HepG2 (cell line): ENCODE data around the gene NRP1. TPM values are rescaled to one million over a fixed set of nuclear protein-coding genes. Genes with fewer than 3 reads are reported as not detected.

Experiments
- ATAC-seq: fragments of 200-7000 bp; cut with Tn5 transposase; 3 replicates; pipeline ENCODE4 v1.9.1; 2020; ENCODE audit warnings: mild to moderate bottlenecking, moderate library complexity
- BruUV-seq: library from RNA; stranded (reverse); fragments of 400-500 nt; replicated peaks from 2 replicates; lab custom pipeline; 2021; lab: Mats Ljungman, UMichigan
- CTCF ChIA-PET: fragments of 300-600 bp; formaldehyde crosslinking; extraction: SDS; loops from one replicate; lab custom pipeline; 2021; ENCODE audit warnings: low total read pairs, inconsistent platforms, low intra/inter-chr PET ratio; lab: Yijun Ruan, JAX
- POLR2A ChIA-PET: fragments of 350-600 bp; sonication (Branson Sonifier 250); formaldehyde crosslinking; loops from one replicate; lab custom pipeline; 2020; ENCODE audit warnings: antibody characterized with exemption, inconsistent platforms; lab: Yijun Ruan, JAX
- DNase-seq: peaks from one replicate; pipeline ENCODE4 v3.0.0-alpha.2; 2015; ENCODE audit warnings: low spot score
- FAIRE-seq: peaks from 3 replicates; lab custom pipeline; 2011; peaks lifted over from hg19 to GRCh38; lab: Jason Lieb, UNC
- H2AFZ ChIP-seq: one replicate; pipeline ENCODE4 v1.6.1; 2011; ENCODE audit warnings: low read length, inconsistent platforms
- H3K27ac ChIP-seq: fragments of 300-600 bp; 3 replicates; pipeline ENCODE4 v1.8.0; 2011; ENCODE audit warnings: mixed run types, mild to moderate bottlenecking, mixed read lengths, low read length, inconsistent platforms; ENCODE audit not compliant: insufficient read depth; ENCODE audit errors: extremely low read length
- H3K27me3 ChIP-seq, 2 experiments: fragments of 200-600 bp in 1 of 2; 2 replicates in 1 of 2; 3 replicates in 1 of 2; pipeline versions ENCODE4 v1.6.0 to v1.8.0; 2011; ENCODE audit warnings: low read length in 2 of 2, mild to moderate bottlenecking in 2 of 2, moderate library complexity in 2 of 2, inconsistent platforms in 1 of 2; ENCODE audit not compliant: insufficient read depth in 2 of 2, control insufficient read depth in 1 of 2
- H3K36me3 ChIP-seq, 2 experiments: fragments of 200-600 bp in 1 of 2; replicated peaks in 1 of 2; 2 replicates in 1 of 2; 3 replicates in 1 of 2; pipeline versions ENCODE4 v1.5.1 to v1.8.0; 2011; ENCODE audit warnings: low read length in 2 of 2, inconsistent platforms in 1 of 2; ENCODE audit not compliant: insufficient read depth in 2 of 2, control insufficient read depth in 1 of 2
- H3K4me1 ChIP-seq: 2 replicates; pipeline ENCODE4 v1.5.1; 2012; ENCODE audit warnings: low read length, inconsistent platforms; ENCODE audit not compliant: insufficient read depth
- H3K4me2 ChIP-seq: 2 replicates; pipeline ENCODE4 v1.6.0; 2011; ENCODE audit warnings: low read depth, low read length, inconsistent platforms
- H3K4me3 ChIP-seq, 3 experiments: fragments of 200-600 bp in 1 of 3; sonication (generic), shearing (Covaris generic) in 1 of 3; replicated peaks in 1 of 3; 2 replicates each; pipeline ENCODE4 v1.5.1; 2011 to 2016; ENCODE audit warnings: low read length in 3 of 3, inconsistent platforms in 2 of 3, low read depth in 2 of 3, mild to moderate bottlenecking in 2 of 3, control low read depth in 1 of 3, mixed read lengths in 1 of 3; ENCODE audit not compliant: insufficient read depth in 1 of 3
- H3K79me2 ChIP-seq: one replicate; pipeline ENCODE4 v1.6.1; 2011; ENCODE audit warnings: low read length, inconsistent platforms; ENCODE audit not compliant: insufficient read depth
- H3K9ac ChIP-seq: 2 replicates; pipeline ENCODE4 v1.6.0; 2011; ENCODE audit warnings: mild to moderate bottlenecking, low read depth, low read length, inconsistent platforms; ENCODE audit not compliant: insufficient read depth
- H3K9me3 ChIP-seq: 2 replicates; pipeline ENCODE4 v1.5.1; 2012; ENCODE audit warnings: mild to moderate bottlenecking, low read length
- H4K20me1 ChIP-seq: 2 replicates; pipeline ENCODE4 v1.6.0; 2011; ENCODE audit warnings: inconsistent platforms, mild to moderate bottlenecking, low read length, moderate library complexity; ENCODE audit not compliant: insufficient read depth
- FOSL1 ChIP-seq: sonication (generic); formaldehyde crosslinking; IDR thresholded peaks from 2 replicates; pipeline ENCODE4 v1.9.0; 2021; ENCODE audit warnings: missing genetic modification reagents, borderline replicate concordance
- MAF1 ChIP-seq: sonication (generic); formaldehyde crosslinking; IDR thresholded peaks from 2 replicates; pipeline ENCODE4 v1.5.0; 2020; ENCODE audit warnings: missing genetic modification reagents, borderline replicate concordance
- MAFF ChIP-seq: IDR thresholded peaks from 2 replicates; pipeline ENCODE4 v1.6.1; 2011; ENCODE audit warnings: low read depth, low read length, improper control_type of control experiment
- MIER3 ChIP-seq: IDR thresholded peaks from 2 replicates; pipeline ENCODE4 v1.6.1; 2016; ENCODE audit warnings: missing compliant biosample characterization, borderline replicate concordance
- SETDB1 ChIP-seq: sonication (generic); formaldehyde crosslinking; IDR thresholded peaks from 2 replicates; pipeline ENCODE4 v1.5.1; 2020; ENCODE audit warnings: missing genetic modification reagents, mild to moderate bottlenecking, borderline replicate concordance
- TCF7 ChIP-seq: sonication (generic); IDR thresholded peaks from 2 replicates; pipeline ENCODE4 v1.6.1; 2016; ENCODE audit warnings: antibody characterized with exemption, low read depth
- ZNF235 ChIP-seq: sonication (generic); formaldehyde crosslinking; IDR thresholded peaks from 2 replicates; pipeline ENCODE4 v1.8.1; 2023; ENCODE audit warnings: mild to moderate bottlenecking, missing genetic modification reagents, borderline replicate concordance
- ZNF598 ChIP-seq: sonication (generic); formaldehyde crosslinking; IDR thresholded peaks from 2 replicates; pipeline ENCODE4 v1.5.1; 2020; ENCODE audit warnings: mild to moderate bottlenecking, missing genetic modification reagents, borderline replicate concordance
- ZNF674 ChIP-seq: sonication (generic); formaldehyde crosslinking; IDR thresholded peaks from 2 replicates; pipeline ENCODE4 v1.5.0; 2020; ENCODE audit warnings: low read depth, mild to moderate bottlenecking, missing genetic modification reagents
- ZNF772 ChIP-seq: sonication (generic); formaldehyde crosslinking; IDR thresholded peaks from 2 replicates; pipeline ENCODE4 v1.5.0; 2020; ENCODE audit warnings: mild to moderate bottlenecking, missing genetic modification reagents
- WGBS: methylation state at CpG from one replicate; pipeline ENCODE4 v1.1.6; 2017; ENCODE audit warnings: low lambda C conversion rate; 5-methylcytosine and 5-hydroxymethylcytosine counted together
- in situ Hi-C: cut with HindIII; loops from 2 replicates; pipeline ENCODE4 v1.10.0; 2017; ENCODE audit warnings: low pct_unique_long_range_greater_than_20kb; ENCODE audit not compliant: extremely low pct_ligation_motif_present
- intact Hi-C: fragments of 100-400 bp; cut with micrococcal nuclease; formaldehyde crosslinking; loops from one replicate; pipeline ENCODE4 v1.10.0; 2022; ENCODE audit not compliant: unreplicated experiment
- polyA plus RNA-seq, 8 experiments: library from polyadenylated mRNA; depleted of rRNA in 3 of 8; stranded (reverse) in 7 of 8; unstranded in 1 of 8; fragments of >200 nt; fragmentation: Illumina TruSeq in 4 of 8; extraction: Trizol in 4 of 8; gene quantifications; 2 replicates each; pipeline versions ENCODE4 v1.2.1 to v1.2.3, GENCODE V29; 2011 to 2016; ENCODE audit warnings: low read depth in 4 of 8, missing spikeins in 1 of 8, mixed read lengths in 1 of 8; ENCODE audit not compliant: insufficient read depth in 1 of 8
- total RNA-seq, 5 experiments: library from RNA; depleted of rRNA; stranded (reverse); fragments of >200 nt; fragmentation: Illumina TruSeq; extraction: Trizol; gene quantifications; 2 replicates each; pipeline ENCODE4 v1.2.3, GENCODE V29; 2016; ENCODE audit warnings: low read depth in 1 of 5
- TF ChIP-seq, protein P1 (sequence below): sonication (generic); formaldehyde crosslinking; IDR thresholded peaks from 2 replicates; pipeline ENCODE4 v1.4.0; 2020; ENCODE audit warnings: mild to moderate bottlenecking, low read depth, missing genetic modification reagents
- TF ChIP-seq, protein P2 (sequence below): sonication (generic); formaldehyde crosslinking; IDR thresholded peaks from 2 replicates; pipeline ENCODE4 v1.9.0; 2021; ENCODE audit warnings: missing genetic modification reagents, mild to moderate bottlenecking, borderline replicate concordance

The NRP1 gene
- total and polyA plus RNA-seq, 2 of the 13 experiments (the other 11 are each of a cell fraction or from before 2014, with no cell fraction given), result 5.3 to 5.8 TPM

DNA sequence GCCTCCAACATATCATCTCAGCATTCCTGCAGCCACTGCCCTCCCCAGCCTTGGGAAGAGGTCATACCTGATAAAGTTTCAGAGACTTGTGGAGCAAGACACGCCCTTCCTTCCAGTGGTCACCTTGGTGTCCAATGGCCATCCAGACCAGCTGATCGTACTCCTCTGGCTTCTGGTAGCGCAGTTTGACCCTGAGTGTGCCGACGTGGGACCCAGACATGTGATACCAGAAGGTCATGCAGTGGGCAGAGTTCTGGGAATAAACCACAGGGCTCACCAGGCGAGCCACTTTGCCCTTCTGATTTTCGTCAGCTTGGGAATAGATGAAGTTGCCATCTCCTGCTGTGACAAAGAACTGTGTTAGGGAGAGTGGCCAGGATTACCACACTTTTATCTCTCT lies 148.3 kb downstream of the NRP1 start (continued):
- TF ChIP-seq, protein P1, sequence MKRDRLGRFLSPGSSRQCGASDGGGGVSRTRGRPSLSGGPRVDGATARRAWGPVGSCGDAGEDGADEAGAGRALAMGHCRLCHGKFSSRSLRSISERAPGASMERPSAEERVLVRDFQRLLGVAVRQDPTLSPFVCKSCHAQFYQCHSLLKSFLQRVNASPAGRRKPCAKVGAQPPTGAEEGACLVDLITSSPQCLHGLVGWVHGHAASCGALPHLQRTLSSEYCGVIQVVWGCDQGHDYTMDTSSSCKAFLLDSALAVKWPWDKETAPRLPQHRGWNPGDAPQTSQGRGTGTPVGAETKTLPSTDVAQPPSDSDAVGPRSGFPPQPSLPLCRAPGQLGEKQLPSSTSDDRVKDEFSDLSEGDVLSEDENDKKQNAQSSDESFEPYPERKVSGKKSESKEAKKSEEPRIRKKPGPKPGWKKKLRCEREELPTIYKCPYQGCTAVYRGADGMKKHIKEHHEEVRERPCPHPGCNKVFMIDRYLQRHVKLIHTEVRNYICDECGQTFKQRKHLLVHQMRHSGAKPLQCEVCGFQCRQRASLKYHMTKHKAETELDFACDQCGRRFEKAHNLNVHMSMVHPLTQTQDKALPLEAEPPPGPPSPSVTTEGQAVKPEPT (CRISPR knock-in tag), result no peak
- TF ChIP-seq MAF1 (no peak), TCF7 (no peak), ZNF235 (CRISPR knock-in tag) (no peak)

DNA sequence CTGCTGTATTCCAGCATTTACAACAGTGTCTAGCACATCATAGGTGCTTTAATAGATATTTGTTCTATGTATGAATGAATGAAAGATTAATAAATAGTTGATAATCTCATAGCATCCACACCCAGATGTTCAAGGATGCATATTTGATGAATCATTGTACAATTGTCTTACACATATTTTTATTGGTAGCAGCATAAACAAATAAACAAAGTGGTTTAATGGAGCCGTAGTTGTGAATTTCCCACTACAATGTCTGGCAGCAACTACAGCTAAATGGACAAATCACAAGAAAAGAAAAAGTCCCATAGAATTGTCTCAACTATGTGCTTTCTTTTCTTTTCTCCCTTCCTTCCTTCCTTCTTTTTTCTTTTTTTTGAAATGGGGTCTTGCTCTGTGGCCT lies 150.8 kb downstream of the NRP1 start:
- CTCF ChIA-PET, result no interaction called here
- no peaks in the 10 kb centered on the region for H4K20me1 ChIP-seq
- H3K27ac ChIP-seq, result no peak overlapping the region
- intact Hi-C loops, result no loop called here
- no peak for TF ChIP-seq ZNF674
- peaks cover 14% of the 10 kb centered on the region for H3K4me1 ChIP-seq
- FAIRE-seq (no peak), ATAC-seq (no peak), DNase-seq (no peak)
- no peak overlapping the region for H3K4me3 ChIP-seq
- H3K79me2 ChIP-seq, result no peaks in the 10 kb centered on the region
- H3K27me3 ChIP-seq, result no peaks in the 10 kb centered on the region
- no peaks in the 10 kb centered on the region for H3K9me3 ChIP-seq
- no peaks in the 10 kb centered on the region for H3K36me3 ChIP-seq
- no TSS peak for BruUV-seq
- no peak overlapping the region for H2AFZ ChIP-seq
- no peak overlapping the region for H3K4me2 ChIP-seq
- POLR2A ChIA-PET, result no interaction called here
- WGBS, result 100% methylated on average over 1 of the region's 1 CpG
- no peak overlapping the region for H3K9ac ChIP-seq
- in situ Hi-C loops, result no loop called here

DNA sequence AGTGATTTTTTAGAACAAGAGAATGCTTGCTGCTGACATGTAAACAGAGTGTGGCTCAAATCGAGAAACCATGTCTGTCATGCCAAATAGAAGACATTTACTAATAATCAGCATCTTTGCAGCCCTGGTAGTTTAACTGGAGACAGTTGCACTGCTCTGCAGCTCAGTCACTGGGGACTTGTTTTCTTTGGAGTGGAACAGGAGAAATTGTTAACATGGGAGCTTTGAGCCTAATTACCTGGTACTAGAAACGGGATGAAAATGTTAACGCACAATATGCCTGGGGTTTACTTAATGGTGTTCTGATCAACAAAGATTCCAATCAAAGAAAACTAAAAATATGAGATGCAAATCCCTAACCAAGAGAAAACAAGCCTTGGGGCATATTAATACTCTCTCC lies 153.5 kb downstream of the NRP1 start:
- no peak overlapping the region for H3K27ac ChIP-seq
- ChIA-PET POLR2A (no interaction called here), CTCF (no interaction called here)
- no peaks in the 10 kb centered on the region for H3K9me3 ChIP-seq
- intact Hi-C loops (no loop called here), in situ Hi-C loops (no loop called here)
- H2AFZ ChIP-seq, result no peak overlapping the region
- H3K36me3 ChIP-seq, result no peaks in the 10 kb centered on the region
- WGBS, result 84% methylated on average over 3 of the region's 3 CpGs
- no peaks in the 10 kb centered on the region for H4K20me1 ChIP-seq
- no peak for FAIRE-seq
- H3K9ac ChIP-seq, result no peak overlapping the region
- no TSS peak for BruUV-seq
- no peaks in the 10 kb centered on the region for H3K79me2 ChIP-seq
- no peaks in the 10 kb centered on the region for H3K27me3 ChIP-seq
- DNase-seq, result no peak
- H3K4me1 ChIP-seq, result peaks cover 14% of the 10 kb centered on the region
- no peak for ATAC-seq
- no peak overlapping the region for H3K4me3 ChIP-seq
- H3K4me2 ChIP-seq, result no peak overlapping the region
- TF ChIP-seq MIER3 (CRISPR knock-in tag), result no peak
- TF ChIP-seq MAFF, result no peak
- TF ChIP-seq, protein P2, sequence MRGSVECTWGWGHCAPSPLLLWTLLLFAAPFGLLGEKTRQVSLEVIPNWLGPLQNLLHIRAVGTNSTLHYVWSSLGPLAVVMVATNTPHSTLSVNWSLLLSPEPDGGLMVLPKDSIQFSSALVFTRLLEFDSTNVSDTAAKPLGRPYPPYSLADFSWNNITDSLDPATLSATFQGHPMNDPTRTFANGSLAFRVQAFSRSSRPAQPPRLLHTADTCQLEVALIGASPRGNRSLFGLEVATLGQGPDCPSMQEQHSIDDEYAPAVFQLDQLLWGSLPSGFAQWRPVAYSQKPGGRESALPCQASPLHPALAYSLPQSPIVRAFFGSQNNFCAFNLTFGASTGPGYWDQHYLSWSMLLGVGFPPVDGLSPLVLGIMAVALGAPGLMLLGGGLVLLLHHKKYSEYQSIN (CRISPR knock-in tag), result no peak
- no peak for TF ChIP-seq ZNF598 (CRISPR knock-in tag)
- TF ChIP-seq SETDB1, result no peak
- no peak for TF ChIP-seq FOSL1 (CRISPR knock-in tag)
- no peak for TF ChIP-seq ZNF772 (CRISPR knock-in tag)
